ENCODE data around the gene CEP131. TPM values are rescaled to one million over a fixed set of nuclear protein-coding genes. Genes with fewer than 3 reads are reported as not detected.

Gene CEP131
- total RNA-seq, 1 donor from 2014 or later, result 2.1 TPM

- ATAC-seq, result no peak
- no peak for DNase-seq (ENCODE audit: low spot score)
Measured at GRCh38 chr17:81252326-81252986, 29.7 kb upstream of the CEP131 start.

GRCh38 chr17:81251709-81252301, 29.0 kb upstream of the CEP131 start:
- no peak for ATAC-seq
- DNase-seq (ENCODE audit: low spot score), result no peak

GRCh38 chr17:81251094-81251708, 28.4 kb upstream of the CEP131 start:
- ATAC-seq (no peak), DNase-seq (ENCODE audit: low spot score) (no peak)

- DNase-seq (ENCODE audit: low spot score), result no peak
- no peak for ATAC-seq
Measured at GRCh38 chr17:81250286-81251093, 27.7 kb upstream of the CEP131 start.

DNA sequence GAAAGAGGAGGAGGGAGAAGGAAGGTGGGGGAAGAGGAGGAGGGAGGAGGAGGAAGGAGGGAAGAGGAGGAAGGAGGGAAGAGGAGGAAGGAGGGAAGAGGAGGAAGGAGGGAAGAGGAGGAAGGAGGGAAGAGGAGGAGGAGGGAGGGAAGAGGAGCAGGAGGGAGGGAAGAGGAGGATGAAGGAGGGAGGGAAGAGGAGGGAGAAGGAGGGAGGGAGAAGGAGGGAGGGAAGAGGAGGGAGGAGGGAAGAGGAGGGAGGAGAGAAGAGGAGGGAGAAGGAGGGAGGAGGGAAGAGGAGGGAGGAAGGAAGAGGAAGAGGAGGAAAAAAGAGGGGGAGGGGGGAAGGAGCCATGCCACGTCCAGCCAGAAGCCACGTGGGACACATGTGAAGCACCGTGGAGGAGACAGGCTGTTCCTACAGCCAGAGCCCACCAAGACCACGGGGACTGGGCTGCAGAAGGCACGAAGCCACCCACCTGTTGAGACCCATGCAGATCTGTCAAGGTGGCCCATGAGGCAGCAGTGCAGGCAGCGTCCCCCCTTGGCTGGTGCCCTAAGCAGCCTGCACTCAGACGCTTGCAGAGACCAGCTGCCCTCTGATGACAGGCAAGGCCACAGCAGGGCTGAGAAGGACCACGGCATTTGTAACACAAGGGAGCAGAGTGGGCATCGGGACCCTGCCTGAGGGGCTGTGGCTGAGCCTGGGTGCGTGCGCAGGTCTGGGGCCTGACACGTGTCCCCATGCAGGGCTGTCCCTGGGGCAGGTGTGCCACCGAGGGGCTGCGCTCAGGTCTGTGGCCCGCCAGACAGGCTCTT, 26.7 kb upstream of the CEP131 start:
- DNase-seq (ENCODE audit: low spot score) (no peak), ATAC-seq (no peak)

DNA sequence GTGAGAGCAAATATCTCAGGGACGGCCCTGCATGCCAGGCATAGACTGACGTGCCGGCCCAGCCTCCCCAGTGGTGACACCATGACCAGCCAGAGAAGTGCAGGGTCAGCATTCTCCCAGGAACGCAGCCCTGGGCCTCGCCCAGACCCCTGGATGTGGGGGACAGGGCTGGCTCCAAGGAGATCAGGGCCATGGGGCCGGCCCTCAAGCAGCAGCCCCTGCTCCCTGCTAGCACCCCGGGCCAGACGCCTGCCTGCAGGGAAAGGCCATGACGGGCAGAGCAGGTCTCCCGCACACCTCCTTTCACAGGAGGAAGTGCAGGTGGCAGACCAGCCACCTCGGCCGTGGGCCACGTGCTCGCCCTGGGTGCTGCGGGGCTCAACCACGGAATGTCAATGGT, 25.9 kb upstream of the CEP131 start:
- DNase-seq (ENCODE audit: low spot score), result no peak
- ATAC-seq, result no peak

- DNase-seq (ENCODE audit: low spot score), result no peak
- no peak for ATAC-seq
Measured at GRCh38 chr17:81247339-81247990, 24.7 kb upstream of the CEP131 start.

DNA sequence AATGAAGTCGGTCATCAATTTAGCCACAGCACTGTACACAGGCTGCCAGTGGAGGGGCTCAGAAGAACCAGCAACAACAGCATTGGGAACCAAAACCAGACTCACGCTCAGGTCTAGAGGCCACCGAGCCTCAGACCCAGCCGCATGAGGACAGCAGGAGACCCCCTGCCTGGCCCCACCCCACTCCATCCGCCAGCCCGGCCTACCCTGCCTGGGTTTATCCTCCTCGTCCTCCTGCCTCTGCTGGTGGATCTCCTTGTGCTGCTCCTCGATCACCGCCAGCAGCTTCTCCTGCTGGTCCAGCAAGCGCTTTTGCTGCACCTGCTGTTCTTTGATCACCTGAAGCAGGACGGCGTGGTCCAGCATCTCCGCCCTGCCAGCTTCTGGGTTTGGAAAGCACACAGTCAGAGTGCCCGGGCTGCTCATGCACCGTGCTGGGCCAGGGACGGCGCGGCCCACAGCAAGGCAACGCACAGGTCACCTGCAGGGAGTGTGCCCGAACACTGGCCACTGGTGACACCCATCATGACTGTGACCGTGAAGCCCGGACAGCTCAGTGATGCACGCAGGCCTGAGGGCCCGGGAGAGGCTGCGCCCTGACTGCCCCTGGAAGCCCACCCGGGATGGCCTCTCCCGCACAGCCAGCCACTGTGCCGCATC, 24.0 kb upstream of the CEP131 start:
- ATAC-seq, result no peak
- DNase-seq (ENCODE audit: low spot score), result no peak

- peak; percentile 1 for ATAC-seq
- no peak for DNase-seq (ENCODE audit: low spot score)
Measured at GRCh38 chr17:81246343-81246670, 23.5 kb upstream of the CEP131 start.

DNA sequence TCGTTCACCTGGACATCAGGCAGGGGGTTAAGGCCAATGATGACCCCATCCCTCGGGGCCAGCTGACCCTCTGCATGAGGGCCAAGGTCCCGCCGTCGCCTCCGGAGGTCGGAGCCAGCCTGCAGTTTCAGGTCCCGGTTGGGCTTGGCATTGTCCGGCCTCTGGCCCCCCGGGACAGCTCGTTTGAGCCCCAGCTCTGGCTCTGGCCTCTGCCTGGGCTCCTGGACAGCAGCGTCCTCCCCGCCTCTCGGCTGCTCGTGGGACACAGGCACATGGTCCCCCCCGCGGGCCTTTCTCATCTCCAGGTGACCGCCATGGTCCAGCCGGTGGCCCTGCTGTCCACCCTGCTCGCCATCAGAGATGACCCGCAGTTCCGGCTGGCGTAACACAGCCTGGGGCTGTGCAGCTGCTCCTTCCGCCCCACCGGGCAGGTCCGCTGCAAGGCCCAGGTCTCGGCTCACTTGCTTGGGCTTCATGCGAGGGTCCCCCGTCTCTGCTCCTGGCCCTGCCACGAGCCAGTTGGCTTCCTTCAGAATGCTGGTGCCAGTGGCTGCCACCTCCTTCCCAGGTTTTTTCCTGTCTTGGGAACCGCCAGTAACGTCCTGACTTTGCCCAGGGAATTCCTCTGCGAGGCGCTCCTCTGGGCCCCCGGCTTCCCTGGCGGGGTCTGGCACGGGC, 23.0 kb upstream of the CEP131 start:
- DNase-seq (ENCODE audit: low spot score) (no peak), ATAC-seq (peak; percentile 56)

DNA sequence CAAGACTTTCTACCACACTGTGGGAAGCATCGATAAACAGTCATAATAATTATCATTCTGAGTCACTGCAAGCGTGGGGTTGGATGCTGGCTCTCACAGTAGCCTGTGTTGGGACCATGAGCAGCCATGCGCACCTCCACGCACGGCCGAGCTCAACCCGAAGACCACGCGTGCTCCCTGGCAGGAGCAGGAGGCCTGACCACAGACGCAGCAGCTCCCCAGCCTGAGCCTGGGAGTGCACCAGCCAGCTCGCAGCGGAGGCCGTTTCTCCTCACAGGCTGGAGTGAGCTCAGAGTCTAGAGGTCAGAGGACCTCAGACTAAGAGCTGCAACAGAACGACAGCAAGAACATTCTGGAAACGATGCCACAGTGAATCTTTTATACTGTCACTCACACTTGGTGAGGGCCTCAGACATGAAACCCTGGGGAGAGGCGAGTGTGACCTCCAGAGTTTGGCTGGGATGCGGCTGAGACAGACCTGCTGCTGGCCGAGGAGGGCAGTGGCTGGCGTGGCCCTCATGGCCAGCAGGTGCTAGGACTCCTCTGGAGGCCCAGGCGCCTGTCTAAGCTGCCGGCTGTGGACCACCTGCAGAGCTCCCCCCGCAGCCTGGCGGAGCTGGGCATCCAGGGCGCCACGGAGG, 22.4 kb upstream of the CEP131 start:
- peak; percentile 70 for ATAC-seq
- no peak for DNase-seq (ENCODE audit: low spot score)

DNA sequence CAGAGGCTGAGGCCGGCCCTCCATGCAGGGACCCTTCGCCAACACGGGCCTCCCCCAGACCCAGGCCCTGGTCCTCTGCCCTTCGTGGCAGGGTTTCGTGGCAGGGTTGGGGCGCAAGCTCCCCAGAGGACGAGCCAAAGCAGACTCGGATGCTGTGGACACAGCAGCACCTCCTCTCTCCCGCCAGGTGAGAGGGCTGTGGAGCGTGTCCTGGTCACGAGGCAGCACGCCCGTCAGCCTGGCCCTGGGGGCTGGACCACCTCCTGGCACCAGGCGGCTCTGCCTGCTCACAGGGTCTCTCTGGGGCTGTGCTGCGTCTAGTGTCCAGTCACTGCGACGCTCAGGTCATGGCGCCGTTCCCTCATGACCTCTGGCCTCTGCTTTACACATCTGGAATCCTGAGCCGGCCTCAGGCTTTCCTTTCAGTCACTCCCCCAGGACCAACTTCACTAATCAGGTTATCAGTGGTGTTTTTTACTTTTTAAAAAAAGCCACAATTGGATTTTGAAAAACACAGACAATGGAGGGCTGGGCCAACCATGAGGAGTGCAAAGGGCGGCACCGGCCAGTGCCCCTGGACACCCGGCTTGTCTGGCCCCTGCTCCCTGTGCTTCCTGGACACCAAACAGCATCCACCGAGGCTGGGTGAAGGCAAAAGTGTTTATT, 21.7 kb upstream of the CEP131 start:
- no peak for DNase-seq (ENCODE audit: low spot score)
- ATAC-seq, result no peak

DNA sequence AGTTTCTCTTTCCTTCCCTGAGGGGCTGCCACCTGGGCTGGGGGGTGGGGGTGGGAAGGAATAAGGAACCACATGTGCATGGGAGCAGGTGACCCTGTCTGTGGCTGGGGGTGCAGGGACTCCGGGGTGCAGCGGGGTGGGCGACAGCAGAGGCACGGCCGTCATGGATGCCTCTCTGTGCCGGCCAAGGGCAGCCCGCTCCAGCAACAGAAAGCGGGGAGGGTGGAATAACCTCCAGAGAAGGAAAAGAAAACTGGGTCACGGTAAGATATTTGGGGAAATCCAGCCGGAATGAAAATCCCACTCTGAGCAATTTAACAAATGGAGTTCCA, 20.5 kb upstream of the CEP131 start:
- no peak for ATAC-seq
- DNase-seq (ENCODE audit: low spot score), result no peak

DNA sequence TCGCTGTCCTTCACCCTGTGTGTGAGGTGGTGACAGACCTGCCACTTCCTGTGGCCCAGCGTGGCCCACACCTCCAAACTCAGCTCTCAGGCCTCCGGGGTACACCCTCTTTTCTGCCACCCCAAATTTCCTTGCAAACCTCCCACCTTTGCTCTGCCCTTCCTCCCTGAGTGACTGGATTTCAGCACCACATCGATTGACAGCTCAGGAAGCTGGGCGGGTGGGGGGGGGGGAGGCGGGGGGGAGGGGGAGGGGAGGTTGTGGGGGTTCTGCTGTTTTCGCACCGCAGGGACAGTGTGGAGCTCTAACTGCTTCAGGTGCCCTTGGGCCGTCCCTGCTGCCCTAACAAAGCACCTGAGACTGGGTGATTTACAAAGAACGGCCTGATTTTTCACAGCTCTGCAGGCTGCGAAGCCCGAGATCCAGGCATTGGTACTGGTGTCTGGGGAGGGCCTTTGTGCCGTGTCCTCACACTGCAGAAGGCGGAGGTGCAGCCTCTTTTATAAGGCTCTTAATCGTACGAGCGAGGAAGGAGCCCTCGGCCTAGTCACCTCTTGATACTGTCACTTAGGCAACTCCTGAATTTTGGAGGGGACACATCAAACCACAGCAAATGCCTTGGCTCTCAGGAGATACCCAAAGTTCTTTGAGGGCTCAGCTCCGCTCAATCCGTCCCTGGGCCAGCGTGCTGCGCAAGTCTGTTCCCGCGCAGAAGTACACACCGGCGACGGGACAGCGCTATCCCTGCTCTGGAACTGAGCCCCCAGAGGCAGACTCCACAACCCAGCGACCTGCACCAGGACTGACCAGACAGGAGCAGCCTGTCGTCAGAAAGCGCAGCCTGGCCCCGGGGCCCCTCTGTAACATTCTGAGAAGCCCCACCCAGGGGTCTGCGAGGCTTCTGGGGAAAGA, 19.9 kb upstream of the CEP131 start:
- no peak for ATAC-seq
- no peak for DNase-seq (ENCODE audit: low spot score)

DNA sequence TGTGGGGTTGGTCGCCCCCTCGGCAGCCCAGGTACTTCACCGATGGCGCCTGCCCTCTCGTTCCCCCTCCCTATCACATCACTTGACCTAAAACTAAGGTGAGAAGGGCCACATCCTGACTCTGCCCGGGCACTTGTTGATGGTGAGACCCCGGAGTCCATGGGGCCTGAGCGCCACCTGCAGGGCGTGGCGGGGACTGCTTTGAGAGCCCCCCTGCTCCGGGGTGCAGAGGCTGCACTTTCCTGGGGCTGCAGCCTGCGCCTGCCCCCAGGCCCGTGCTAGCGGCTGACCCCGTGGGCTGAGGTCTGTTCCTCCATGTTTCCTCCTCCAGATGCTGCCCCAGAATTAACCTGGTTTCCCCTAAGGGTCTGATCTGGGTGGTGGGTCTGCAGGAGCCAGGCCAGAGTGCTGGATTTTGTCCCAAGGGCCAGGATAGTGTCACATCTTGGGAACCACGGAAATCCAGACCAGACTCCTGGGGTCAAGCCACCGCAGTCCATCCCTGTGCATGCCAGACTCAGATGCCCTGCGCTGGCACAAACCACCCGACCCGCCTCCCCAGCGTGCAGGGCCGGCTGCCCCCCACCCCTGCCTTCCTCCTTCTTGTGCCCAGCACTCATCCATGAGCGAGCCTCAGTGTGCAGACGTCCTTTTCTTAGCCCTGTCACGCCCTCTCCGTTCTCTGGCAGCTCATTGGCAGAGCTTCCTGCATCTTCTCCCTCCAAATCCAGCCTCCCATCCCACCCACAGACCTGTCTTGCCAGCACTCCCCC, 19.1 kb upstream of the CEP131 start:
- DNase-seq (ENCODE audit: low spot score) (no peak), ATAC-seq (no peak)

DNA sequence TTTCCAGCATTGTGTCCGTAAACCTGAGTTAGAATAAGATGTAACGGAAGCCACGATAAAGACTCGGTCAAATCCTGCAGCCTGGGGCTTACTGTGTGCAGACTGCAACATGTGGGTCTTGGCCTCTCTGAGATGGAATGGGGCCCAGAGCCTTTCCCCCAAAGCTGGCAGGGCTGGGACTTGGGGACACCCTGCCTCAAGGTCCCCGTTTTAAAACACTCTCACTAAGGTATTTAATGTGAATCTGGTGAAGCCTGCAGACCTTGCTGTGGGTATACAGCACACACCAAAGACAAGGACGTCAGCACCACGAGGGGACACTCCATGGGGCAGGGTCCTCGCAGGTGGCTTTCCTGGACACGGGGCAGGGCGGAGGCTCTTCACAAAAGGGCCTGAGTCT, 18.4 kb upstream of the CEP131 start:
- DNase-seq (ENCODE audit: low spot score), result no peak
- ATAC-seq, result no peak

DNA sequence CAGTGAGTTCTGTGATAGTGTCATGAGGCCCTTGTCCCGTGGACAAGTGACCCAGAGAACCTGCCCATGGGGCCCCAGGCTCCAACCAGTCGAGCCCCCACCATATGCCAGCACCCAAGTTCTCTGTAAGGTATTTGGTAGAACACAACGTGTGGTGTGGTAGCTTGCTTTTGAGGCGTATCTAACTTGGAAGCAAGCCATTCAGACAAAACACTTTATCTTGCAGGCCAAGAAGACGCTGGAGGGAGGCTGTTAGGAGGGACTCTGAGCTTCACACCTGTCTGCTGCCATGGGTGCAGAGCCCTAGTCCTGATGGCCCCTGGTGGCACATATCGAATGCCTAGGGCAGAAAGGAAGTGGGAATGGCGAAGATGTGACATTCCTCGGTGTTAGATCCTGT, 18.0 kb upstream of the CEP131 start:
- DNase-seq (ENCODE audit: low spot score), result no peak
- no peak for ATAC-seq
